Activated CD4-positive, alpha-beta memory T cell treated with anti-CD3 and anti-CD28 coated beads, Interleukin-2, amount 10 ng/mL, durations not matched to agents 7 days and 5 days (primary cell): ENCODE data around the gene LAMC3. TPM values are rescaled to one million over a fixed set of nuclear protein-coding genes. Genes with fewer than 3 reads are reported as not detected.

Source experiments
- CTCF ChIA-PET: fragments of 350-600 bp; sonication (Branson Sonifier 250); formaldehyde crosslinking; loops from one replicate; lab custom pipeline; 2021; ENCODE audit warnings: antibody characterized with exemption, inconsistent platforms; lab: Charles Lee
- POLR2A ChIA-PET: fragments of 350-600 bp; sonication (Branson Sonifier 250); formaldehyde crosslinking; loops from one replicate; lab custom pipeline; 2021; ENCODE audit warnings: antibody characterized with exemption; lab: Charles Lee
- DNase-seq: peaks from one replicate; pipeline ENCODE4 v3.0.0-alpha.2; 2020
- H3K27ac Mint-ChIP-seq: one replicate; pipeline ENCODE4 v1.8.0; 2021; ENCODE audit warnings: mild to moderate bottlenecking, mixed read lengths
- H3K27me3 Mint-ChIP-seq: one replicate; pipeline ENCODE4 v1.8.0; 2021; ENCODE audit warnings: mixed read lengths
- H3K36me3 Mint-ChIP-seq: one replicate; pipeline ENCODE4 v1.8.0; 2021; ENCODE audit warnings: low read depth, mixed read lengths
- H3K4me1 Mint-ChIP-seq: one replicate; pipeline ENCODE4 v1.8.0; 2021; ENCODE audit warnings: mixed read lengths
- H3K4me3 Mint-ChIP-seq: one replicate; pipeline ENCODE4 v1.8.0; 2021; ENCODE audit warnings: mild to moderate bottlenecking, mixed read lengths
- H3K9me3 Mint-ChIP-seq: one replicate; pipeline ENCODE4 v1.8.0; 2021; ENCODE audit warnings: mixed read lengths
- total RNA-seq, 2 experiments: library from RNA; stranded (reverse); gene quantifications; one replicate each; pipeline ENCODE4 v1.2.3, GENCODE V29; 2021

Gene LAMC3
- total RNA-seq, 2 experiments from 2014 or later, result not detected

DNA sequence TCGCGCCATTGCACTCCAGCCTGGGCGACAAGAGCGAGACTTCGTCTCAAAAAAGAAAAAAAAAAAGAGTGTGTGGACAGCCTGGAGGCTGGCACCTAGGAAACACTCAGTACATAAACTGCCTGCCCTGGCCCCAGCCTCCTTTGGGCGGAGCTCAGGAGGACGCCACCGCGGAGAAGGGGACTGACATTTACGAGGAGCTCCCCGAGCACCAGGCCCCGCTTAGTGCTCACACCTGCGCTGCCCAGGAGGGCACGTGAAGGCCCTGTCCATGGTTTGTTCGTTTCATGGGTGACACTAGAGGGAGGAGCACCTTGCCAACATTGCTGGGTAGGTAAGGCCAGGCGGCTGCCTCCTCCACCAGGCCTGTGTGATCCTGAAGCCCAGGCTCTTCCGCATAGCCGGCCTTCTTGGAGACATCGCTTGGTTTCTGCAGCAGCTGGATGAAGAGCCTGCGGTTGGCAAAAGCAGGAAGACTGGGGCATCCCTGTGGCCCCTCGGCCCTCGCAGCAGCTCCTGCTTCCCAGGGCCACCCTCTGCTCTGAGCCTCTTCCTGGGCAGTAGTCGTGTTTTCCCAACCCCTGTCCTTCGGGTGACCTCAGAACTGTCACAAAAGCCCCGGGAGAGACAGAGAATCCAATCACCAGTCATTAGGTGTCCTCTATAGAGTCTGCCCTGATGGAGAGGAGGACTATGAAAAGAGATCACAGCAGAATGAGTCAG, 26.2 kb upstream of the LAMC3 start:
- Mint-ChIP-seq H3K27ac (no peak overlapping the region), H3K9me3 (no peaks in the 10 kb centered on the region), H3K4me1 (no peaks in the 10 kb centered on the region), H3K4me3 (no peak overlapping the region), H3K36me3 (no peaks in the 10 kb centered on the region), H3K27me3 (peaks cover 5% of the 10 kb centered on the region)
- ChIA-PET POLR2A (no interaction called here), CTCF (no interaction called here)
- no peak for DNase-seq

- Mint-ChIP-seq H3K4me3 (no peak overlapping the region), H3K4me1 (no peaks in the 10 kb centered on the region), H3K9me3 (no peaks in the 10 kb centered on the region), H3K27me3 (peaks cover 5% of the 10 kb centered on the region), H3K36me3 (no peaks in the 10 kb centered on the region), H3K27ac (no peak overlapping the region)
- DNase-seq, result no peak
- CTCF ChIA-PET, result no interaction called here
- POLR2A ChIA-PET, result no interaction called here
Measured at GRCh38 chr9:130983359-130983670, 25.7 kb upstream of the LAMC3 start.

- Mint-ChIP-seq H3K9me3 (no peaks in the 10 kb centered on the region), H3K4me1 (no peaks in the 10 kb centered on the region), H3K36me3 (no peaks in the 10 kb centered on the region), H3K27ac (no peak overlapping the region), H3K4me3 (no peak overlapping the region), H3K27me3 (peaks cover 5% of the 10 kb centered on the region)
- ChIA-PET POLR2A (no interaction called here), CTCF (interaction anchor here (1.5 kb wide), 1 partner anchor 62 kb away, joined by 4 read pairs; no protein-coding TSS in a partner anchor)
- DNase-seq, result no peak
Measured at GRCh38 chr9:130983970-130984369, 25.0 kb upstream of the LAMC3 start.

GRCh38 chr9:130984521-130984920, 24.5 kb upstream of the LAMC3 start:
- ChIA-PET CTCF (interaction anchor here (1.5 kb wide), 1 partner anchor 62 kb away, joined by 4 read pairs; no protein-coding TSS in a partner anchor), POLR2A (no interaction called here)
- no peaks in the 10 kb centered on the region for H3K36me3 Mint-ChIP-seq
- no peak overlapping the region for H3K4me3 Mint-ChIP-seq
- H3K27me3 Mint-ChIP-seq, result peaks cover 5% of the 10 kb centered on the region
- no peak for DNase-seq
- H3K27ac Mint-ChIP-seq, result no peak overlapping the region
- H3K4me1 Mint-ChIP-seq, result no peaks in the 10 kb centered on the region
- H3K9me3 Mint-ChIP-seq, result no peaks in the 10 kb centered on the region

DNA sequence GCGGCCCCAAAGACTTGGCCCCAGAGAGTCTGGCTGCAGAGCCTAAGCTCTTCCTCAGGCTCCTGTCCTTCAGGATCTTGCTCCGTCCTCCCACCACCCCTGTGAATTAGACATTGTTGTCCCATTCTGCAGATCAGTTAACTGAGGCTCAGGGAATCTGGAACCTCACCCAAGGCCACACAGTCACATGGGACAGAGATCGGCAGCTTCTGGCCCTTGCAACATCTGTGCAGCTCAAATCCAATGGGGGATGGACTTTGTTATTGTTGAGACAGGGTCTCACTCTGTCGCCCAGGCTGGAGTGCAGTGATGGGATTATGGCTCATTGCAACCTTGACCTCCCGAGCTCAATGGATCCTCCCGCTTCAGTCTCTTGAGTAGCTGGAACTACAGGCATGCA, 23.9 kb upstream of the LAMC3 start:
- Mint-ChIP-seq H3K4me1 (no peaks in the 10 kb centered on the region), H3K9me3 (no peaks in the 10 kb centered on the region), H3K27ac (no peak overlapping the region), H3K36me3 (no peaks in the 10 kb centered on the region), H3K4me3 (no peak overlapping the region), H3K27me3 (peaks cover 5% of the 10 kb centered on the region)
- CTCF ChIA-PET, result interaction anchor here (1.5 kb wide), 1 partner anchor 61 kb away, joined by 4 read pairs; no protein-coding TSS in a partner anchor
- POLR2A ChIA-PET, result no interaction called here
- no peak for DNase-seq

GRCh38 chr9:130985606-130986162, 23.3 kb upstream of the LAMC3 start:
- Mint-ChIP-seq H3K9me3 (no peaks in the 10 kb centered on the region), H3K4me3 (no peak overlapping the region), H3K36me3 (no peaks in the 10 kb centered on the region), H3K27me3 (peaks cover 2% of the 10 kb centered on the region), H3K4me1 (no peaks in the 10 kb centered on the region), H3K27ac (no peak overlapping the region)
- ChIA-PET CTCF (interaction anchor here (1.5 kb wide), 1 partner anchor 61 kb away, joined by 4 read pairs; no protein-coding TSS in a partner anchor), POLR2A (no interaction called here)
- no peak for DNase-seq

DNA sequence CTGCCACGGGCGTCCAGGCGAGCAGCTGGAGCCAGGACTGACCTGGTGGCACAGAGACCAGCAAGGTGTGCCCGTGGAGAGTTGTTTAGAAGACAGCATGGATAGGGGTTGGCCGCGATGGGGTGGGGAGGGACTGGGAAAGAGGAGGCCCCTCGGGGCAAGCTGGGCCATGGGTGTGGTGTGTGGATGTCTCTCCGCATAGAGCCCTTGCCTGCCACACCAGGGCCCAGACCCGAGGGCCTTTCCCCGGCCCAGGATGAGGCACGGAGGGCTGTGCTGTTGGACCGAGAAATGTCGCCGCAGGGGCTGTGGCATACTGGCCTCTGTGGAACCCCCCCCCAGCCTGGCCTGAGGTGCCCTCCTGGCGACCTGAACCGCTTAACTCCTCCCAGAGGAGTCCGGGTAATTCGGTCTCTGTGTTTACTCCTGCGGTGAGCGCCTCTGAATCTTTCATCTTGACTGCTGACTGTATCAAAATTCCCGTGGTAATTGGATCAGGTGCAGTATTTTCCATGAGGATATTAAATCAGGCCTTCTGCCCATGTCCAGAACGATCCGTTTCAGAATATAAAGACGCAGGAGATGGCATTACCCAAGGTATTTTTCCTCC, 22.5 kb upstream of the LAMC3 start:
- Mint-ChIP-seq H3K4me1 (no peaks in the 10 kb centered on the region), H3K9me3 (no peaks in the 10 kb centered on the region), H3K27me3 (peaks cover 2% of the 10 kb centered on the region), H3K36me3 (no peaks in the 10 kb centered on the region), H3K4me3 (no peak overlapping the region), H3K27ac (no peak overlapping the region)
- DNase-seq, result no peak
- ChIA-PET CTCF (no interaction called here), POLR2A (no interaction called here)

- Mint-ChIP-seq H3K4me1 (no peaks in the 10 kb centered on the region), H3K4me3 (no peak overlapping the region), H3K36me3 (no peaks in the 10 kb centered on the region), H3K9me3 (no peaks in the 10 kb centered on the region), H3K27me3 (peaks cover 2% of the 10 kb centered on the region), H3K27ac (no peak overlapping the region)
- POLR2A ChIA-PET, result no interaction called here
- CTCF ChIA-PET, result no interaction called here
- DNase-seq, result no peak
Measured at GRCh38 chr9:130987054-130987453, 21.9 kb upstream of the LAMC3 start.

- Mint-ChIP-seq H3K9me3 (no peaks in the 10 kb centered on the region), H3K27me3 (peaks cover 2% of the 10 kb centered on the region), H3K36me3 (no peaks in the 10 kb centered on the region), H3K27ac (no peak overlapping the region), H3K4me1 (no peaks in the 10 kb centered on the region), H3K4me3 (no peak overlapping the region)
- ChIA-PET POLR2A (no interaction called here), CTCF (interaction anchor here (0.7 kb wide), 1 partner anchor 58 kb away, joined by 4 read pairs; no protein-coding TSS in a partner anchor)
- no peak for DNase-seq
Measured at GRCh38 chr9:130987738-130988399, 21.1 kb upstream of the LAMC3 start.

DNA sequence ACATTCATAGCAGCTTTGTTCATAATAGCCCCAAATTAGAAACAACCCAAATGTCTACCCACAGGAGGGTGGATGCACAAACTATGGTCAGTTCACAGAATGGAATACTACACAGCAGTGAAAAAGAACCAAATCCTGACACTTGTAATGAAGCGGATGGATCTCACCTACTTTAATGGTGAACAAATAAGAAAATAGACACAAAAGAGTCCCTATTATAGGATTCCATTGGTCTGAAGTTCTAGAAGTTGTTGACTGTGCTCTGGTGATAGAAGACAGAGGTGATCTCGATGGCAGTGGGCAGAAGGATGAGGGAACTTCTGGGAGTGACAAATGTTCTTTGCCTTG, 20.6 kb upstream of the LAMC3 start:
- DNase-seq, result no peak
- CTCF ChIA-PET, result no interaction called here
- H3K4me3 Mint-ChIP-seq, result no peak overlapping the region
- H3K9me3 Mint-ChIP-seq, result no peaks in the 10 kb centered on the region
- H3K27me3 Mint-ChIP-seq, result peaks cover 2% of the 10 kb centered on the region
- H3K4me1 Mint-ChIP-seq, result no peaks in the 10 kb centered on the region
- POLR2A ChIA-PET, result no interaction called here
- no peak overlapping the region for H3K27ac Mint-ChIP-seq
- H3K36me3 Mint-ChIP-seq, result no peaks in the 10 kb centered on the region

DNA sequence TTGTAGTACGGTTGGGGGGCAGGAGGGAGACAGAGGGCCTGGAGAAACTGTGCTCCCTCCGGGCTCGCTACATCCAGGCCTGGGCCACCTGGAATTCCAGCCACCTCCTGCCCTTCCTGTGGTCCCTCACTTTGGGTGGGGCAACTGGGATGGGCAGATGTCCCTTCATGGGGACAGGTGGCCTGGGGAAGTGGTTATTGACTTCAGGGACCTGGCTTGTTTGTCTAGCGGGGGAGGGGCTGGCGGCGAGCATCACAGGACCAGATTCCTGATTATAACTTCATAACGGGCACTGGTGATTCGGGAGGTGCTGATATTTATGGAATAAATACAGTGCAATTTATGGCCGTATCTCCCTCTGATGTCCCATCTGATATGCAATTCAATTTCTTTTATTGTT, 20.1 kb upstream of the LAMC3 start:
- CTCF ChIA-PET, result no interaction called here

GRCh38 chr9:130989391-130989790, 19.6 kb upstream of the LAMC3 start:
- ChIA-PET POLR2A (no interaction called here), CTCF (no interaction called here)
- DNase-seq, result no peak
- Mint-ChIP-seq H3K4me3 (no peak overlapping the region), H3K36me3 (no peaks in the 10 kb centered on the region), H3K4me1 (no peaks in the 10 kb centered on the region), H3K27me3 (peaks cover 1% of the 10 kb centered on the region), H3K27ac (no peak overlapping the region), H3K9me3 (no peaks in the 10 kb centered on the region)

More for the DNA sequence above, 20.1 kb upstream of the LAMC3 start:
- H3K9me3 Mint-ChIP-seq, result no peaks in the 10 kb centered on the region
- peaks cover 2% of the 10 kb centered on the region for H3K27me3 Mint-ChIP-seq
- H3K4me3 Mint-ChIP-seq, result no peak overlapping the region
- H3K36me3 Mint-ChIP-seq, result no peaks in the 10 kb centered on the region
- H3K4me1 Mint-ChIP-seq, result no peaks in the 10 kb centered on the region
- H3K27ac Mint-ChIP-seq, result no peak overlapping the region
- POLR2A ChIA-PET, result no interaction called here
- no peak for DNase-seq

DNA sequence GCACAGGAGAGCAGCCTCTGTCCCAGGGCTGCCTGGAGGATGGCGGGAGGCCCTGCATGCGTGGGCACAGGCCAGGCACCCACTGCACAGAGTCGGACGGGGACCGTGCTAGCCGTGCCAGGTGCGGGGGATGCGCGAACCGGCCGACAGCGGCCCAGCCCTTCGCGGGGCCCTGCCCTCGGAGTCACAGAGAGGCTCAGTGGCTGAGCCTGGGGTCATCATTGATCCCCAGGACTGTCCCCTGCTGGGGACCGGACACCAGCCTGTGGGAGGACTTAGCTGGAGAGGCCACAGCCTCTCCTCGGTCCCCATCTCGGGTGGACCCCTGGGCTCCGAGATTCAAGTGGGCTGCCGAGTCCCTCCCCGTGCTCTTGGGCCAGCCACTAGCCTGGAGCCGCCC, 19.1 kb upstream of the LAMC3 start:
- no peak overlapping the region for H3K4me3 Mint-ChIP-seq
- POLR2A ChIA-PET, result no interaction called here
- no peaks in the 10 kb centered on the region for H3K4me1 Mint-ChIP-seq
- H3K36me3 Mint-ChIP-seq, result no peaks in the 10 kb centered on the region
- DNase-seq, result no peak
- no peaks in the 10 kb centered on the region for H3K27me3 Mint-ChIP-seq
- no peak overlapping the region for H3K27ac Mint-ChIP-seq
- no peaks in the 10 kb centered on the region for H3K9me3 Mint-ChIP-seq
- CTCF ChIA-PET, result no interaction called here
